Measurements from ENCODE around the gene ARHGAP8.

The ARHGAP8 gene

DNA sequence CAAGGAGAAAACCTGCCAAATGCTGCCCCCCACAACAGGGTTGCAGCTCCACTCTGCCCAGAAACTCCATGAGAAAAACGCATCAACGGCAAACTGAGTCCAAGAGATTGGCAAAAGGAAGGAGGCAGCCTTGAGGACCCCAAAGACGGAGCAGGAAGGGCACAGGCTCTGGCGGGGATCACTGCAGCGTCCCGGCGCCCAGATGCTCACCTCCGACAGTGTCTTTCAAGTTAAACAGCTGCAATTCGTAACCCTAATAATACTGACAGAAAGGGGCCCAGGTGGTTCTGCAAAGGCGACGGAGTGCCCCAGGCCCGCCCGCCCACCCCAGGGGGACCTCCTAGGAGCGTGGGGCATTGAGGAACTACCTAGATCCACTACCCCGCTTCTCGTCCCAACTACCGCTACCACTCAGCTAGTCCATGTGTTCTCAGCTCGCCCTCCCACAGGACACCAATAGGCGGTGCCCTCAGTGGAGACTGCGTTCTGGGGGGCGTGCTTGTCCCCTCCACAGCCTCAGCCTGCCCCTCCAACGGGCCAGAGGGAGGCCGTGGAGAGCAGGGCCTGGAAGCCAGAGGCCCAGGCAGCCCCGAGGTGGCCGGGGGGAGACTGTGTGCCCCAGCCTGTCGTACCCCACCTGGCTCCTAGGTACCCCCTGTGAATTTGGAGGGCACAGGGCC lies 130.0 kb downstream of the ARHGAP8 start:
- no peak for DNase-seq (ENCODE audit: low read depth)
- TF ChIP-seq, protein P1, sequence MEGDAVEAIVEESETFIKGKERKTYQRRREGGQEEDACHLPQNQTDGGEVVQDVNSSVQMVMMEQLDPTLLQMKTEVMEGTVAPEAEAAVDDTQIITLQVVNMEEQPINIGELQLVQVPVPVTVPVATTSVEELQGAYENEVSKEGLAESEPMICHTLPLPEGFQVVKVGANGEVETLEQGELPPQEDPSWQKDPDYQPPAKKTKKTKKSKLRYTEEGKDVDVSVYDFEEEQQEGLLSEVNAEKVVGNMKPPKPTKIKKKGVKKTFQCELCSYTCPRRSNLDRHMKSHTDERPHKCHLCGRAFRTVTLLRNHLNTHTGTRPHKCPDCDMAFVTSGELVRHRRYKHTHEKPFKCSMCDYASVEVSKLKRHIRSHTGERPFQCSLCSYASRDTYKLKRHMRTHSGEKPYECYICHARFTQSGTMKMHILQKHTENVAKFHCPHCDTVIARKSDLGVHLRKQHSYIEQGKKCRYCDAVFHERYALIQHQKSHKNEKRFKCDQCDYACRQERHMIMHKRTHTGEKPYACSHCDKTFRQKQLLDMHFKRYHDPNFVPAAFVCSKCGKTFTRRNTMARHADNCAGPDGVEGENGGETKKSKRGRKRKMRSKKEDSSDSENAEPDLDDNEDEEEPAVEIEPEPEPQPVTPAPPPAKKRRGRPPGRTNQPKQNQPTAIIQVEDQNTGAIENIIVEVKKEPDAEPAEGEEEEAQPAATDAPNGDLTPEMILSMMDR (IDR thresholded peaks at IDR 0.05; ENCODE audit: insufficient read depth, low read depth, low read length, missing control alignments): no peak
- H3K4me3 ChIP-seq (ENCODE audit: low read length): no peak overlapping the region

GRCh38 chr22:44883011-44883421 lies 130.6 kb downstream of the ARHGAP8 start:
- TF ChIP-seq, protein P1 (IDR thresholded peaks at IDR 0.05; ENCODE audit: insufficient read depth, low read depth, low read length, missing control alignments): no peak
- no peak overlapping the region for H3K4me3 ChIP-seq (ENCODE audit: low read length)
- no peak for DNase-seq (ENCODE audit: low read depth)

DNA sequence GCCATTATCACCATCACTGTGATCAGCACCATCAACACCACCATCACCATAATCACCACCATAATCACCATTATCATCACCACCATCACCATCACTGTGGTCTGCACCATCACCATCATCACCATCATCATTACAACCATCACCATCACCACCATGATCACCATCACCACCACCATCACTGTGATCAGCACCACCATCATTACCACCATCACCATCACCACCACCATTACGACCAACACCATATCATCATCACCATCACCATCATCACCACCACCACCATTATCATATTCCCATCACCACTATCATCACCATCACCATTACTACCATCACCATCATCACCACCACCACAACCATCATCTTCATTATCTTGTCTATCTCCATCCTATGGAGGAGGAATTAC lies 132.2 kb downstream of the ARHGAP8 start:
- TF ChIP-seq, protein P1 (IDR thresholded peaks at IDR 0.05; ENCODE audit: insufficient read depth, low read depth, low read length, missing control alignments): no peak
- no peak overlapping the region for H3K4me3 ChIP-seq (ENCODE audit: low read length)

DNA sequence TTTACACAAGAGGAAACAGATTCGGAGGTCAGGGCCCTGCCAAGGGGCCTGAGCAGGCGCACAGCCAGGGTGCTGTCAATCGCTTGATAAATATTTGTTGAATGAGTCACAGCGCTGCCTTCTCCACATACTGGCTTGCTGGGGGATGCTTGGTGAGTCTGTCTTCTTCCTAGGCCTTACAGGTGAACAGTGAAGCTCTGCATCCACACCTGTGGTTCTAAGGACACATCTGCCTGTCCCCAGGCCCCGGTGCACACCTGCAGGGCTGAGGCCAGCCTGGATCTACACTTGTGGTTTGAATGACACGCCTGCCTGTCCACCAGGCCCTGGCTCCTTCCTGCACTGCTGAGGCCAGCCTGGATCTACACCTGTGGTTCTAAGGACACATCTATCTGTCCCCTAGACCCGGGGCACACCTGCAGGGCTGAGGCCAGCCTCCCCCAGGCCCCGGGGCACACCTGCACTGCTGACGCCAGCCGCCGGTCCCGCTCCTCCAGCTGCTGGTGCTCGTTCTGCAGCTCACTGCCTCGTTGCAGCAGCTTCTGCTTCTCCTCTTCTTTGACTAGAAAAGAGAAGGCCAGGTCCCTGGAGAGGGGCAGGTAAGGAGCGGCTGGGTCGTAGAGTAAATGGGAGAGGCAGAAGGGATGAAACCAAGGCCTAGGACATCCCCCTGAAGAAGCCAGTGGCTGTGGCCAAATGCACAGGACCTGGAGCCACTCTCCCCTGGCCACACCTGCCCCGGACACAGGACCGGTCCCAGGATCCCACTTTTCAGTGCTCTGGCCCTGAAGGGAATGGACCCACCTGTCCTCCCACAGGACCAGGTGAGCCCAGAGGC lies 132.8 kb downstream of the ARHGAP8 start:
- DNase-seq (ENCODE audit: low read depth): no peak
- TF ChIP-seq, protein P1 (IDR thresholded peaks at IDR 0.05; ENCODE audit: insufficient read depth, low read depth, low read length, missing control alignments): no peak
- H3K4me3 ChIP-seq (ENCODE audit: low read length): no peak overlapping the region

More for the DNA sequence above, 132.2 kb downstream of the ARHGAP8 start:
- DNase-seq (ENCODE audit: low read depth): no peak

- no peak overlapping the region for H3K4me3 ChIP-seq (ENCODE audit: low read length)
- DNase-seq (ENCODE audit: low read depth): no peak
- TF ChIP-seq, protein P1 (IDR thresholded peaks at IDR 0.05; ENCODE audit: insufficient read depth, low read depth, low read length, missing control alignments): no peak
Observed at GRCh38 chr22:44885806-44886360, 133.5 kb downstream of the ARHGAP8 start.

DNA sequence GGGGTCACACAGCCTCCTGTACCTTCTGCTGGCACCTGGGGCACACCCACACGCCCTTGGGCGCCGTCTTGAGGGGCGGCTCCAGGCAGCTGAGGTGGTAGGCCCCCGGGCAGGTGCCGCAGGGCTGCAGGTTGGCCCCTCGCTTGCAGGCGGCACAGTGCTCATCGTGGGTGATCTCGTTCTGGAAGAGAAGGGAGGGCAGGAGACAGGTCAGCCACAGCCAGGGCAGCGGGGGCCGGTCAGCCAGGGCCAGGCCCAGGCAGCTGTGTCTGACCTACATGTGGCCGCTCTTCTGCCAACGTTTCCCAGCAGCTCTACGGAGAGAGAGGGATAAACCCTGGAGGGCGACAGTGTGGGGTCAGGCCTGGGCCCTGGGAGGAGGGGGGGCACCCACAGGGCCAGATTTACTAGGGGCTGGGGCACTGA lies 135.6 kb downstream of the ARHGAP8 start:
- DNase-seq (ENCODE audit: low read depth): no peak
- TF ChIP-seq, protein P1 (IDR thresholded peaks at IDR 0.05; ENCODE audit: insufficient read depth, low read depth, low read length, missing control alignments): no peak
- no peak overlapping the region for H3K4me3 ChIP-seq (ENCODE audit: low read length)
